ENCODE data around the gene ANKRD11.
"Not testable (repeated sequence)": the region's sequence is repeated elsewhere in the genome, so short reads cannot be mapped to it uniquely, and the experiment has no call there.

The ANKRD11 gene

DNA sequence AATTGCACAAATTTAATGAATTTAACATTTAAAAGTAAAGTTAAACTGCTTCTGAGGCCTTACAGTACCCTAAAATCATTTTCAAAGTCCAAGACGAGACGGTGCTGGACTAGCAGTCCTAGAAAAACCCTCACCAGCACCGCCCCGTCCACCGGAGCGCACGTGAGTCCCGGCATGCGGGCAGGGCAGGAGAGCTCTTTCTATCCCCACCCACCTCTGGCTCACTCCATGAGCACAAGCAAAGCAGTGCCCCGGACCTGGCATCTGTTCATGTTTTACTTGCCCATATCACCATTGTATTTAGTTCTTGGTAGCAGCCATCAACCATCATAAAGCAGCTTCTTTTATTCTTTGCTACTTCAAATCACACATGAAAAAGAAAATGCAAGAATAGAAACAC is 41.7 kb downstream of the ANKRD11 start:
- no peak for FAIRE-seq

GRCh38 chr16:89446975-89447293 is 43.4 kb downstream of the ANKRD11 start:
- no peak for FAIRE-seq

GRCh38 chr16:89446136-89446974 is 44.0 kb downstream of the ANKRD11 start:
- no peak for FAIRE-seq

DNA sequence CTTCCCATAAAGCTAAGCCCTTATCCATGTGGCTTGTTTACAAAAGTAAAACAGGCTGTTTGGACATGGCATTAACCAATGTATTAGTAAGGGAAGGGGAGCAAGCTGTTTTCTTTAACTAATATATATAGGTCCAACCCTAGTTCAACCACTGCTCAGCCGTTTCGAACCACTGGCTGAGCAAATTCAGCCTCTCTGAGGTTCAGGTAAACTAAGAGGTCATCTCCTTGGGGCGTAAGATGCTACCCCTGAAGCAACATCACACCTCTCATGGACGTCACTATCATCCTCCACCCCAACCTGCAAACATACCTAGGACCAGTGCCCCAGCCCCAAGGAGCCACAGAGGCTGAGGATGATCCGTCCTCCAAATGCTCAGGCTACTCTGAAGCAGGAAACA is 45.2 kb downstream of the ANKRD11 start:
- no peak for FAIRE-seq

DNA sequence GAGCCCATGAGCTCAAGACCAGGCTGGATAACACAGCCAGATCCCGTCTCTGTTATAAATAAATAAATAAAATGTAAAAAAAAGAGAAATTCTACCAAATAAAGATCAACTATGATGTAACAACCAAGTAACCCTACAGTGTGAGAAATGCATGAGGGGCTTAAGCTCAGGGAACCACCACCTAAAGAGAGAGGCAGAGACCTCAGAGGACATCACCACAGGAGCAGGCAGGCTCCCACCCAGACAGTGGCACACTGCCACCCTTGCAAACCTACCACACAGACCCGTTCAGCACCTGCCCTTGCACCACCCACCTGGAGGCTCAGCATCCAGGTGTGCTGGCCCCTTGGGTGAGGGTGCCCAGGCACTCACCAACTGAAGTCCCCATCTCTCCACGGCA is 45.6 kb downstream of the ANKRD11 start:
- FAIRE-seq = no peak

- no peak for FAIRE-seq
Observed at GRCh38 chr16:89444151-89444723, 46.1 kb downstream of the ANKRD11 start.

- FAIRE-seq = no peak
Observed at GRCh38 chr16:89443727-89444084, 46.7 kb downstream of the ANKRD11 start.

DNA sequence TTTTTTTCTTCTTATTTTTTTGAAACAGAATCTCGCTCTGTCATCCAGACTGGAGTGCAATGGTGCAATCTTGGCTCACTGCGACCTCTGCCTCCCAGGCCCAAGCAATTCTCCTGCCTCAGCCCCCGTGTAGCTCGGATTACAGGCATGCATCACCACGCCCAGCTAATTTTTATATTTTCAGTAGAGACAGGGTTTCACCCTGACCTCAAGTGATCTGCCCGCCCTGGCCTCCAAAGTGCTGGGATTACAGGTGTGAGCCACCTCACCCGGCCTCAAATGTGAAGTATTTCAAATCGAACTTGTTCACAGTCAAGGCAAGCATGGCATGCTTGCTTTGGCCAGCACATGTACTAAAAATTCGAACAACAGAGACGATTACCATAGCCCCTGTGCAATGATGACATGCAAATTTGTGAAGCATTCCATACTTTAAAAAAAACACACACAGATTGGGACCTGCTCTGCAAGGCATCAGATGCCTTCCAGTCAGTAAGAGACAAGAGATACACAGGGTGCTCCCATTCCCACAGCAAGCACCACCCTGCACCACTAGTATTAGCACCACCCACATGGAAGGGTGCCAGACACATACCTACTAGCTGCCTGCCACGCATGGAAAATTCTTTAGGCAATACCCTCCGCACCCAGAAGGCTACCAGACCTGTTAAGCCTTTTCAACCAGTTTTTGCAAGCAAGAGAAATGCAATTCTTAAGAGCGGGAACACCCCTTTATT is 47.2 kb downstream of the ANKRD11 start:
- no peak for FAIRE-seq

DNA sequence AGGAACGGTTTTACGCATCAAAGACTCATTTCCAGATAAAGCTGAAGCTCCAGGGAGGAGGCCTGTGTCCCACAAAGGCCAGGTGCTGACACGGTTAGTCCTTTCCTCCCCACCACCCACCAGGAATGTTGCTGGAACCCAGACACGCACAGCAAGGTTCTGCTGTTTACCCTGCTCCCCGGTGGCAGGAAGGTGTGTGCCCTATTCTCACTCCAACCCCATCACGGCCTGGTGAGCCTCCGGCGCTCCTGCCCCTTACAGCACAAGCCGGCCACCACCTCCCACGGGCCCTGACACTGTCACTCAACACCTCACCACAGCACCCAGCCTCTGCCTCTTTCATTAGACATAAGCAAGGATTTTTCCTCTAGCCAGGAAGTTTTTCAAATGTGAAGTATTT is 47.8 kb downstream of the ANKRD11 start:
- no peak for FAIRE-seq

GRCh38 chr16:89439659-89440058 is 50.7 kb downstream of the ANKRD11 start:
- no peak for FAIRE-seq

GRCh38 chr16:89437991-89438390 is 52.4 kb downstream of the ANKRD11 start:
- no peak for FAIRE-seq

DNA sequence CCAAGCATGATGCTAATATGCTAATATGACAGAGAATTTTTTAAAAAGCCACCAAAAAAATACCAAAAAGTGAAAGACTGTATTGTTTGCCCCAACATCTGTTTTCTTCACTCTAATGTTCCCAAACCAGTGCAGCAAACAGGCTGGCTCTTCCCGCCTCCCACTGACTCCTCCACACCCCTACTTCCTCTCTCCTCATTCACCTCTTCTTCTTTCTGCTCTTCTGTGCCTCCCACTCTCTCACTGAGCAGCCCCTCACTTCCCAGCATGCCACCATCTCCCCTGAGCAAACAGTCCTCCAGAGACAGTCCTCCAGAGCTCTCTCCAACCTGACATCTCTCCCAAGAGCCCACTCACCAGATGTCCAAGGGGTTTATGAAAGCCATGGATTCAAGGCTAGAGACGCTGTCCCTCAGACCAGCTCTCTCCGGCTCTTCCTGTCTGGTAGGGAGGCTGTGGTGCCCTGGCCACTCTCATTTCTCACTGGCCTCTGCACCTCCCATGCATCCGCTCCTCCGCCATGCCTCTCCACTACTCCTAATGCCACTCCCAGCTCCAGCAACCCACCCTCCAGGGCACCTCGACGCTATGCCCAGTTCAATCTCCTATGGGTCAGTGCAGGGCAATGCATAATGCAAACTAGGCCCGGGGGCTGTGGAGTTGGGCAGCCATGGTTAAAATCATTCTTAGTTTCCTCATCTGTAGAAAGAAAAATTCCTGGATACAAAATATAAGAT is 52.9 kb downstream of the ANKRD11 start:
- no peak for FAIRE-seq

GRCh38 chr16:89436366-89436765 is 54.0 kb downstream of the ANKRD11 start:
- no peak for FAIRE-seq

GRCh38 chr16:89435059-89435458 is 55.3 kb downstream of the ANKRD11 start:
- FAIRE-seq = not testable (repeated sequence)

GRCh38 chr16:89434490-89434889 is 55.9 kb downstream of the ANKRD11 start:
- FAIRE-seq = no peak

GRCh38 chr16:89433363-89433984 is 56.9 kb downstream of the ANKRD11 start:
- not testable (repeated sequence) for FAIRE-seq

DNA sequence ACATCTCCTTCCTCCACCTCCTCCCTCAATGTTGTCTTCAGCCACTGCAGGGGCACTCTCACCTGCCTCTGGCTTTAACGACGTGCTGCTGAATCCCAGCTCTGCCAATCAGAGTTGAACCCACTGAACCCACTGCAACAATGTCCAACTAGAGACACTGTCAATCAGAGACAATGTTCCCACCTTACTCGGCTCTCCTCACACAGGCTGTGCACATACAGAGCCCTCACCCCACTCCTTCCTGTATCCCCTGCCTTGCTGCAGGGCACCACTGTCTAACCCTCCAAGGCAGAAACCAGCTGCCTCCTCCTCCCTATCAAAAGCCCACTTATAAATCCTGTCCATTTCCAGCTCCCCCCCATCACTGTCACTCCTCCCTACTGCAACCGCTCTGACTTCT is 58.7 kb downstream of the ANKRD11 start:
- no peak for FAIRE-seq

GRCh38 chr16:89431158-89431584 is 59.2 kb downstream of the ANKRD11 start:
- no peak for FAIRE-seq

- FAIRE-seq = no peak
Observed at GRCh38 chr16:89430436-89431157, 59.8 kb downstream of the ANKRD11 start.

- not testable (repeated sequence) for FAIRE-seq
Observed at GRCh38 chr16:89428605-89429004, 61.8 kb downstream of the ANKRD11 start.

DNA sequence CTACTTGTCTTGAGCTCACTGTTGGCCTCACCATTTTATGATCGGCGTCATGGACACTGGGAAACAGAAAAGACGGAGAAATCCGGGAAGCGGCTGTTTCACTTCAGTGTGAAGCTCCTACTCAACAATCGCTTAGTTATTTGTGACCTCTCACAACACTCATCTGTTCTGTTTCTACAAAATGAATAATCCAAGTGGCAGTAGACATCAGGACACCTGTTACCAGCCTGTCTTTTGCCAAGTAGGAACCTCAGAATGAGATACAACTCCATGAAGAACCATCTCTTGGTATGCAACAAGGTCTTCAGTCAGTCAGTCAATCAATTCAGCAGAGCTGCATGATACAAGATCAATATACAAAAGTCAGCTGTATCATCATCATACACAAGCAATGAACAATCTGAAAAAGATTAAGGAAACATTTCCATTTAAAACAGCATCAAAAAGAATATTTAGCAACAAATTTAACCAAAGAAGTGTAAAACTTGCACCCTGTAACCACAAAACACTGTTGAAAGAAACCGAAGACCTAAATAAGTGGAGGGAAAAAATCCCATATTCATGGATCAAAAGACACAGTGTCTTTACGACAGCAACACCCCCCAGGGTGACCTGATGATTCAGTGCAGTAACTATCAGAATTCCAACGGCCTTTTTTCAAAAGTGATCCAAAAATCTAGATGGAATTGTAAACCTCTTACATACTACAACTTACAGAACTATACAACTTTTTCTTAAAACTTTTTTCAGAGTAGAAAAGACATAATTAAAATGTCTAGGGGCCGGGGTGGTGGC is 63.4 kb downstream of the ANKRD11 start:
- no peak for FAIRE-seq
